ENCODE data around the gene ZKSCAN4. TPM values are rescaled to one million over a fixed set of nuclear protein-coding genes. Genes with fewer than 3 reads are reported as not detected.

The ZKSCAN4 gene
- total RNA-seq, 4 donors from 2014 or later, result 4.4 to 5.9 (median 5.2) TPM

GRCh38 chr6:28239636-28240035 lies 12.4 kb downstream of the ZKSCAN4 start:
- intact Hi-C loops (cut with DNase I), result no loop called here
- no peaks in the 10 kb centered on the region for H3K9me3 ChIP-seq
- TF ChIP-seq, protein P1, sequence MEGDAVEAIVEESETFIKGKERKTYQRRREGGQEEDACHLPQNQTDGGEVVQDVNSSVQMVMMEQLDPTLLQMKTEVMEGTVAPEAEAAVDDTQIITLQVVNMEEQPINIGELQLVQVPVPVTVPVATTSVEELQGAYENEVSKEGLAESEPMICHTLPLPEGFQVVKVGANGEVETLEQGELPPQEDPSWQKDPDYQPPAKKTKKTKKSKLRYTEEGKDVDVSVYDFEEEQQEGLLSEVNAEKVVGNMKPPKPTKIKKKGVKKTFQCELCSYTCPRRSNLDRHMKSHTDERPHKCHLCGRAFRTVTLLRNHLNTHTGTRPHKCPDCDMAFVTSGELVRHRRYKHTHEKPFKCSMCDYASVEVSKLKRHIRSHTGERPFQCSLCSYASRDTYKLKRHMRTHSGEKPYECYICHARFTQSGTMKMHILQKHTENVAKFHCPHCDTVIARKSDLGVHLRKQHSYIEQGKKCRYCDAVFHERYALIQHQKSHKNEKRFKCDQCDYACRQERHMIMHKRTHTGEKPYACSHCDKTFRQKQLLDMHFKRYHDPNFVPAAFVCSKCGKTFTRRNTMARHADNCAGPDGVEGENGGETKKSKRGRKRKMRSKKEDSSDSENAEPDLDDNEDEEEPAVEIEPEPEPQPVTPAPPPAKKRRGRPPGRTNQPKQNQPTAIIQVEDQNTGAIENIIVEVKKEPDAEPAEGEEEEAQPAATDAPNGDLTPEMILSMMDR (IDR thresholded peaks at IDR 0.05), result no peak
- no peak for TF ChIP-seq POLR2A (IDR thresholded peaks at IDR 0.05)
- 85 to 92% methylated on average over 1 of the region's 1 CpG for WGBS, 2 donors
- no peak for DNase-seq
- H3K27me3 ChIP-seq, result no peaks in the 10 kb centered on the region
- no peaks in the 10 kb centered on the region for H3K4me1 ChIP-seq
- H3K4me3 ChIP-seq (replicated peaks in 1 of 3), result no peak overlapping the region
- no peak overlapping the region for H3K27ac ChIP-seq
- H3K36me3 ChIP-seq, result peaks cover 0 to under 1% of the 10 kb centered on the region in 2 donors

DNA sequence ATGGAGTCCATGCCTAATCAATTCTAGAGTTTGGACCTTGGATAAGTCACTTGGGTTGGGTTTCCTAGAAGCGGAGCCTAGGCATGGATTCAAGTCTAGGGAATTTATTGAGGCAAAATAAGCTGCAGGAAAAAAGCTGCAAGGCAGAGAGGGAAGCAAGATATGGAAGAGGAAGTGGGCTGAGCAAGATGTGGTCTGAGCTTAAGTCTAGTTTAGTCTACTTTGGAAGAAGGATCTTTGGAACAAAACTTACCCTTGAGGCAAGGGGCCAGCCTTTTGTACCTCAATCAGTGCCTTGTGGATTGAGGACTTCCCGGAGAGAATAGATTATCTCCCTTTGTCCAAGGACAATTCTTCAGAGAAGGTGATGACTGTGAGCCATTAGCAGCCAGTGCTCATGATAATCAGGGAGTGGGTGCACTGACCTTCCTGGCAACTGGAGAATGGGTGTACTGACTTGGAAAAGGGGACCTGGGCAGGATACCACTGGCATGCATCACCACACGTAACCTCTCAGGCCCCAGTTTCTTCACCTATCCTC lies 16.1 kb downstream of the ZKSCAN4 start:
- WGBS, 2 donors, result 93 to 95% methylated on average over 3 of the region's 3 CpGs
- DNase-seq, result no peak
- H3K27me3 ChIP-seq, result no peaks in the 10 kb centered on the region
- H3K9me3 ChIP-seq, result no peaks in the 10 kb centered on the region
- H3K4me1 ChIP-seq, result no peaks in the 10 kb centered on the region
- no peak for TF ChIP-seq POLR2A (IDR thresholded peaks at IDR 0.05)
- TF ChIP-seq, protein P1 (IDR thresholded peaks at IDR 0.05), result no peak
- H3K4me3 ChIP-seq (replicated peaks in 1 of 3), result no peak overlapping the region
- H3K36me3 ChIP-seq, result peaks cover 0 to 11% of the 10 kb centered on the region in 2 donors
- intact Hi-C loops (cut with DNase I), result no loop called here
- H3K27ac ChIP-seq, result no peak overlapping the region

- H3K36me3 ChIP-seq, result peaks cover 19 to 33% of the 10 kb centered on the region in 2 donors
- no peak overlapping the region for H3K4me3 ChIP-seq (replicated peaks in 1 of 3)
- H3K4me1 ChIP-seq, result no peaks in the 10 kb centered on the region
- TF ChIP-seq, protein P1 (IDR thresholded peaks at IDR 0.05), result no peak
- TF ChIP-seq POLR2A (IDR thresholded peaks at IDR 0.05), result no peak
- no peaks in the 10 kb centered on the region for H3K9me3 ChIP-seq
- DNase-seq, result no peak
- intact Hi-C loops (cut with DNase I), result no loop called here
- H3K27ac ChIP-seq, result no peak overlapping the region
- WGBS, 2 donors, result 97 to 98% methylated on average over 11 of the region's 11 CpGs
- H3K27me3 ChIP-seq, result no peaks in the 10 kb centered on the region
Observed at GRCh38 chr6:28232785-28233184, 19.3 kb downstream of the ZKSCAN4 start.

- no peak for DNase-seq
- WGBS, 2 donors, result 94 to 97% methylated on average over 2 of the region's 2 CpGs
Observed at GRCh38 chr6:28226460-28226859, 25.6 kb downstream of the ZKSCAN4 start.

More at GRCh38 chr6:28226460-28226859, 25.6 kb downstream of the ZKSCAN4 start:
- H3K36me3 ChIP-seq, result peaks cover 19 to 28% of the 10 kb centered on the region in 2 donors
- no peaks in the 10 kb centered on the region for H3K9me3 ChIP-seq
- intact Hi-C loops (cut with DNase I), result no loop called here
- H3K4me1 ChIP-seq, result peaks cover 0 to 7% of the 10 kb centered on the region in 2 donors
- no peak overlapping the region for H3K4me3 ChIP-seq (replicated peaks in 1 of 3)
- H3K27ac ChIP-seq, result no peak overlapping the region
- H3K27me3 ChIP-seq, result no peaks in the 10 kb centered on the region
- TF ChIP-seq POLR2A (IDR thresholded peaks at IDR 0.05), result no peak
- TF ChIP-seq, protein P1 (IDR thresholded peaks at IDR 0.05), result no peak

Data from thyroid gland (tissue), 4 donors.